Activated T-cell treated with anti-CD3 and anti-CD28 coated beads for 24 hours (primary cell): ENCODE data around the gene KIF1C.
"Not testable (repeated sequence)": the region's sequence is repeated elsewhere in the genome, so short reads cannot be mapped to it uniquely, and the experiment has no call there.

Experiments used
- DNase-seq: peaks from one replicate; pipeline ENCODE4 v3.0.0-alpha.2; 2020; ENCODE audit warnings: low read depth

The KIF1C gene

GRCh38 chr17:5002121-5002788 is 4.5 kb downstream of the KIF1C start:
- DNase-seq = no peak

- no peak for DNase-seq
Measured at GRCh38 chr17:5003214-5003867, 5.6 kb downstream of the KIF1C start.

GRCh38 chr17:5011928-5012327 is 14.2 kb downstream of the KIF1C start:
- no peak for DNase-seq

- no peak for DNase-seq
Measured at GRCh38 chr17:5014357-5014756, 16.6 kb downstream of the KIF1C start.

- DNase-seq = peak; percentile 32
Measured at GRCh38 chr17:5019475-5019956, 21.8 kb downstream of the KIF1C start.

- DNase-seq = no peak
Measured at GRCh38 chr17:5020502-5021023, 22.8 kb downstream of the KIF1C start.

- DNase-seq = no peak
Measured at GRCh38 chr17:5022171-5022711, 24.5 kb downstream of the KIF1C start.

- no peak for DNase-seq
Measured at GRCh38 chr17:5023588-5024147, 25.9 kb downstream of the KIF1C start.

- no peak for DNase-seq
Measured at GRCh38 chr17:5024604-5025003, 26.9 kb downstream of the KIF1C start.

- DNase-seq = no peak
Measured at GRCh38 chr17:5027299-5027698, 29.5 kb downstream of the KIF1C start.

GRCh38 chr17:5027916-5028315 is 30.2 kb downstream of the KIF1C start:
- DNase-seq = no peak

- DNase-seq = not testable (repeated sequence)
Measured at GRCh38 chr17:5030168-5030567, 32.4 kb downstream of the KIF1C start.

- peak; percentile 78 for DNase-seq
Measured at GRCh38 chr17:5031365-5032082, 33.8 kb downstream of the KIF1C start.

GRCh38 chr17:5032865-5033264 is 35.1 kb downstream of the KIF1C start:
- no peak for DNase-seq

GRCh38 chr17:5033352-5034015 is 35.7 kb downstream of the KIF1C start:
- DNase-seq = no peak

- no peak for DNase-seq
Measured at GRCh38 chr17:5034063-5034462, 36.3 kb downstream of the KIF1C start.

GRCh38 chr17:5034651-5035050 is 36.9 kb downstream of the KIF1C start:
- no peak for DNase-seq

GRCh38 chr17:5035315-5035714 is 37.6 kb downstream of the KIF1C start, which contains the start of gene SLC52A1:
Gene SLC52A1, minus strand, starts transcription at chr17:5035426. Its CDS starts 820 bp downstream, at chr17:5034606.
- DNase-seq = no peak

- no peak for DNase-seq
Measured at GRCh38 chr17:5042157-5043022, 44.6 kb downstream of the KIF1C start.

- no peak for DNase-seq
Measured at GRCh38 chr17:5043524-5043923, 45.8 kb downstream of the KIF1C start.

- DNase-seq = no peak
Measured at GRCh38 chr17:5044630-5045029, 46.9 kb downstream of the KIF1C start.
